Loucy (cell line): ENCODE data around the gene GABRA6.

Experiments used
- EZH2phosphoT487 ChIP-seq: fragments of 200-600 bp; IDR thresholded peaks from 2 replicates; pipeline ENCODE4 v1.6.1; 2018; ENCODE audit warnings: antibody characterized with exemption, mild to moderate bottlenecking, moderate library complexity, borderline replicate concordance
- TF ChIP-seq, protein P1 (sequence below): fragments of 200-600 bp; sonication (generic); conservative IDR thresholded peaks from 2 replicates; pipeline ENCODE4 v1.5.1; 2014; ENCODE audit warnings: mild to moderate bottlenecking, antibody characterized with exemption, low read length

DNA sequence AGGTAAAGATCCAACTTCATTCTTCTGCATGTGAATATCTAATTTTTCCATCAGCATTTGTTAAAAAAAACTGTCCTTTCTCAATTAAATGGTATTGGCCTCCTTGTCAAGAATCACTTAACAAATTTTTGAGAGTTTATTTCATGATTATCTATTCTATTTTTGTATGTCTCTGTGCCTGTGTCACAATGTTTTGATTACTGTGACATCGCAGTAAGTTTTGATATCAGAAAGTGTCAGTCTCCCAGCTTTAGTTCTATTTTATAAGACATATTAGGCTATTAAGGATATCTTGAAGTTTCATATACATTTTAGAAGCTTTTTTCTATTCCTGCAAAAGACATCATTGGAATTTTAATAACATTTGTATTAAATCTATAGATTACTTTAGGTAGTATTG, 33.6 kb downstream of the GABRA6 start:
- TF ChIP-seq EZH2phosphoT487: no peak
- TF ChIP-seq, protein P1, sequence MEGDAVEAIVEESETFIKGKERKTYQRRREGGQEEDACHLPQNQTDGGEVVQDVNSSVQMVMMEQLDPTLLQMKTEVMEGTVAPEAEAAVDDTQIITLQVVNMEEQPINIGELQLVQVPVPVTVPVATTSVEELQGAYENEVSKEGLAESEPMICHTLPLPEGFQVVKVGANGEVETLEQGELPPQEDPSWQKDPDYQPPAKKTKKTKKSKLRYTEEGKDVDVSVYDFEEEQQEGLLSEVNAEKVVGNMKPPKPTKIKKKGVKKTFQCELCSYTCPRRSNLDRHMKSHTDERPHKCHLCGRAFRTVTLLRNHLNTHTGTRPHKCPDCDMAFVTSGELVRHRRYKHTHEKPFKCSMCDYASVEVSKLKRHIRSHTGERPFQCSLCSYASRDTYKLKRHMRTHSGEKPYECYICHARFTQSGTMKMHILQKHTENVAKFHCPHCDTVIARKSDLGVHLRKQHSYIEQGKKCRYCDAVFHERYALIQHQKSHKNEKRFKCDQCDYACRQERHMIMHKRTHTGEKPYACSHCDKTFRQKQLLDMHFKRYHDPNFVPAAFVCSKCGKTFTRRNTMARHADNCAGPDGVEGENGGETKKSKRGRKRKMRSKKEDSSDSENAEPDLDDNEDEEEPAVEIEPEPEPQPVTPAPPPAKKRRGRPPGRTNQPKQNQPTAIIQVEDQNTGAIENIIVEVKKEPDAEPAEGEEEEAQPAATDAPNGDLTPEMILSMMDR: no peak
